Measurements from ENCODE around the gene KCNK6. TPM values are rescaled to one million over a fixed set of nuclear protein-coding genes. Genes with fewer than 3 reads are reported as not detected.

KCNK6 gene
- 0.41 TPM for total RNA-seq

DNA sequence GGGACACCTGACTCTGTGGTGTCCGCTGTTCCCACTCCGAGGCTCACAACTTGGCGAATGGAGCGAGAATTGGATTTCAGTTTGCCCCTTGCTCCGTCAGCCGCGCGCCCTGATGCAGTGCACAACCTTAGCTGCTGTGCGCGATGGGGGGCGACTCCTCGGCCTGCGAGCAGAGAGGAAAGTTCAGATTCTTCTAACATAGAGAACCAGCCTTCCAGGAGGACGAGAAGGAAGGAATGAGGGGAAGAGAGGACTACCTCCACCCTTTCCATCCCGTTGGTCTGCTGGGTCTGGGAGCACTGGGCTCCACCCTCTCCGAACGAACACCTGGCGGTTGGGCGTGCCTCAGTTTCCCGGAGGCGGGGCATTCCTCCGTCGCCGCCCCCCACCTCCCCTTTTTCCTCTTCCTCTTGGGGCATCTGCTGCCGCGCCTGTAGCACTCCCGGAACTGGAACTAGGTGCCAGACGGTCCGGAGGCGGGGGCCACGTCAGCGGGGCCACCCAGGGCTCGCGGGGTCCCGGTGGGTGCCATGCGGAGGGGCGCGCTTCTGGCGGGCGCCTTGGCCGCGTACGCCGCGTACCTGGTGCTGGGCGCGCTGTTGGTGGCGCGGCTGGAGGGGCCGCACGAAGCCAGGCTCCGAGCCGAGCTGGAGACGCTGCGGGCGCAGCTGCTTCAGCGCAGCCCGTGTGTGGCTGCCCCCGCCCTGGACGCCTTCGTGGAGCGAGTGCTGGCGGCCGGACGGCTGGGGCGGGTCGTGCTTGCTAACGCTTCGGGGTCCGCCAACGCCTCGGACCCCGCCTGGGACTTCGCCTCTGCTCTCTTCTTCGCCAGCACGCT, at the start of gene KCNK6:
TSS of gene KCNK6 (plus strand) at position 425 of the 838 bp plus-strand sequence. CDS start at position 531, 106 bp downstream.
- no peak for FAIRE-seq
- DNase-seq (ENCODE audit: low spot score in 2 of 2) = no peak

DNA sequence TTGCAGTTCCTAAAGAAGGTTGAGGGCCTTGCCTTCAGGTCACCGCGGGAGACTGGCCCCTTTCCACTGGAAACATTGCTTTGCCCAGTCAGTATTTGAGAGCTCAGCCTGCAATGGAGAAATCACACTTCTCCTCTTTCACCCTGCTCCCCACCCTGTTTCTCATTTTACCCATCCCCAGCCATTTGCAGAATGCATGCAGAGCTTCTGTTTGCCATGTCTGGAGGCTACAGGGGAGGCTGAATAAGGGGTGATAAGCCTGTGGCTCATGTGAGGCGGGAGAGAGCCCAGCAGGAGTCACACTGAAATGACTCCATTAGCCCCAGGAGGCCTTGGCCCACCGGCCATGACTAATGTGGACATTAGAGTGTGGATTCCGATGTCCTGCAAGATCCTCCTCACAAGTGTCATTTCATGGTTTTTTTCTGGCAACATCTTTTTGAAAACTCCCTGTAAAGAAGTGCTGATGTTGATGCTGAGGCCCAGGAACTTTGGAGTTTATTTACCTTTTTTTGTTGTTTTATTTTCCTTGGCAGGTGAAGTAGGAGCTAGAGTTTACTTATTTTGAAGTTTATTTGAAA, 49.0 kb upstream of the KCNK6 start:
- DNase-seq (ENCODE audit: low spot score in 2 of 2) = no peak
- no peak for FAIRE-seq

DNA sequence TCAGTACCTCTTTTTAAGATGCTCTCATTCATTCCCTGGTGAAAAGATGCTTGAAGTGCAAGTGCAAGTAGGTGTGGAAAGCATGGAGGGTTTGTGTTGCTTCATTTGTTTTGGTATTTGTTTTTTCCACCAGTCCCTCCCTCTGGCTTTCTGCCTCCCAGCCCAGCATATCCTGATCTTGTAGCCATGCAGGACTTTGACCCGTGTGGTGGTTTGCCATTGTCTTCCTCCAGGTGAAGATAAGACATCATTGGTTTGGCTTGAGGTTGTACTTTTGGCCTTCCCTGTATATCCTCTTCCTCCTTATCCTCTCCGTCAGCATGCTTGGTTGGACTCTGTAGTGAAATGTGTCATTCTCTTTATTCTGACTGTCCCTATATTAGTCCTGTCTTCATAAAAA, 46.1 kb upstream of the KCNK6 start:
- FAIRE-seq (no peak), DNase-seq (ENCODE audit: low spot score in 2 of 2) (no peak)

DNA sequence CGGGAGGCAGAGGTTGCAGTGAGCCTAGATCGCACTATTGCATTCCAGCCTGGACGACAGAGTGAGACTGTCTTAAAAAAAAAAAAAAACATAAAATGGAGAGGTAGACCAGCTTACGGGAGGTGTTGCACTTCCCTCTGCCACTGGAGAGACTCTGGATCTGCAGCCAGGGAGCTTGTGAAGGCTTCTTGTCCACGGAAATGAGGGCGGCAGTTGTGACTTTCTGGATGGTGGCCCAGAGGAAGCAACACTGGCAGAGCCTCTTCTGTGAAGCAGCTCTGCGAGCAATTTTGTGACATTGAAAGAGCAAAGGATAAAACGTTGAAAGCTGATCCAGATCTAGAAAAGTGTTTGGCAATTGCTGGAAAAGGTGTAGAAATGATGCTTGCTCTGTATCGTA, 44.9 kb upstream of the KCNK6 start:
- DNase-seq (ENCODE audit: low spot score in 2 of 2) = no peak
- no peak for FAIRE-seq

DNA sequence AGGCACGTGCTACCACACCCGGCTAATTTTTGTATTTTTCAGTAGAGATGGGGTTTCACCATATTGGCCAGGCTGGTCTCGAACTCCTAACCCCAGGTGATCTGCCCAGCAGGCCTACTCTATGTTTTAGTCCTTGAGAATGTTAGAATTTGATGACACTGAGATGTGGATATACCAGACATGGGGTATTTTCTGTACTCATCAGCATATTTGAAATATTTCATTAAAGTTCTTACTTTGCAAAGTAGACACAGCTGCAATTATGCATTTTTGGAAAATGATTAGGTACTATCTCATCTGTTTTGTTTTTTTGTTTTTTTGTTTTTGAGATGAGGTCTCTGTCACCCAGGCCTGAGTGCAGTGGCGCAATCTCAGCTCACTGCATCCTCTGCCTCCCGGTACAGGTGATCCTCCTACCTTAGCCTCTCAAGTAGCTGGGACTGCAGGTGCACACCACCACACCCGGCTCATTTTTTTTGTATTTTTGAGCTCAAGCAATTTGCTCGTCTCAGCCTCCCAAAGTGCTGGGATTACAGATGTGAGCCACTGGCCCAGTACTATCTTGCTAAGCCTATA, 42.6 kb upstream of the KCNK6 start:
- FAIRE-seq (no peak), DNase-seq (ENCODE audit: low spot score in 2 of 2) (no peak)

DNA sequence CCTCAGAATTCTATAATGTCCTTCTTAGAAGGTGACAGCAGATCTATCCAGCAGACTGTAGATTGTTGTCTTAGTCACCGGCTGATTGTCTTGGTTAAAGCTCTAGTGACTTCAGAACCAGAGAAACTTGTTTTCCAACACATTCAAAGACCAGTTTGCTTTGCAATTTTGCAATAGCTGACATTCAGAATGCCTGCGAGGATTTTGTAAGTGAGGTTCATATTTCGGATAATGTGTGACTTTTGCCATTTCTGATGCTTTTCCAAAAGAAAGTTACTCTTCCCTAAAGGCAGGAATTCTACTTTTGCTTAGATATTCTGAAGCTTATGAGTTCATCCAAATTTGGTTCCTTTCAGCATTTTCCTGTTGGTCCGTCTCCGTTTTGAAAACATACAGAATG, 42.1 kb upstream of the KCNK6 start:
- DNase-seq (ENCODE audit: low spot score in 2 of 2) = no peak
- no peak for FAIRE-seq

DNA sequence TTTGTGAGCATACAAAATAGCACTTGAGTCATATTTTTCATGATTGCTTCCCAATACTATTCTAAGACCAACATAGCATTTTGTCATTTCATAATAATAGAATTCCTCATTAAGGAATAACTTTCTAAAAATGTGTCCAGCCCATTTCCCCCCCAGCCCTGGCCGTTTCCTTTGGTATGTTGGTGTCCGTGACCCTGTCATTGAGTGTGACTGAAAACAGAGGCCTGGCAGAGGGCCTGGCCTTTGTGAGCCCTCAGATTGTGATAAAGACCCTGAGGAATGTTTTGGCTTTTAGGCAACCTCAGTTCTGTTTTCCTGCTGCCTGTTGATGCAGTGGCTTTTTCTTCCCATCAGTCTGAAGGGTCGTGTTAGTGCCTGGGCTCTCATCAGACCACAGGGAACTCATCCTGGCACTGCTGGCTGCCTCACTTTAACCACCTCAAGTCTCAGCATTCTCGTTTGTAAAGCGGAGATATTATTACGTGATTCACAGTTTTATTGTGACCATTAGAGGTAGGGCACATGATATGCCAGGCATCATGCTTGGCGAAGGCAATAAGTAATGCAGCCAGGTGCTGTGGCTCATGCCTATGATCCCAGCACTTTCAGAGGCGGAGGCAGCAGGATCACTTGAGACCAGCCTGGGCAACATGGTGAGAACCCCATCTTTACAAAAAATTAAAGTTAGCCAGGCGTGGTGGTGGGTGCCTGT, 41.5 kb upstream of the KCNK6 start:
- no peak for DNase-seq (ENCODE audit: low spot score in 2 of 2)
- FAIRE-seq = no peak

DNA sequence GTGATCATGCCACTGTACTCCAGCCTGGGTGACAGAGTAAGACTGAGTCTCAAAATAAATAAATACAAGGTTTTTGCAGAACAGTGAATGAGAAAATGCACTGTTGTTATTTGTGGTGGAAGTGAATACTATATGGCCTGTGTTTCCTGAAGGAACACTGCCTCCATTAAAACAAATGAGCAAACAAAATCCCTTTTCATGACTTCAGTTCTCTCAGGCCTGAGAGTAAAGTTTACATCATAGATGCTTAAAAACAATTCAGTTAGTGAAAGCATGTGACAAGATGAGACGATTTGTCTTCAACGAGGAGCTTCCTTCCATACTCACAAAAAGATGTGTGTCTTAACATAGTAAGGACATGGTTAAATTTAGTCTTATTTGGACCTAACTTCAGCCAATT, 40.9 kb upstream of the KCNK6 start:
- FAIRE-seq = no peak
- DNase-seq (ENCODE audit: low spot score in 2 of 2) = no peak

DNA sequence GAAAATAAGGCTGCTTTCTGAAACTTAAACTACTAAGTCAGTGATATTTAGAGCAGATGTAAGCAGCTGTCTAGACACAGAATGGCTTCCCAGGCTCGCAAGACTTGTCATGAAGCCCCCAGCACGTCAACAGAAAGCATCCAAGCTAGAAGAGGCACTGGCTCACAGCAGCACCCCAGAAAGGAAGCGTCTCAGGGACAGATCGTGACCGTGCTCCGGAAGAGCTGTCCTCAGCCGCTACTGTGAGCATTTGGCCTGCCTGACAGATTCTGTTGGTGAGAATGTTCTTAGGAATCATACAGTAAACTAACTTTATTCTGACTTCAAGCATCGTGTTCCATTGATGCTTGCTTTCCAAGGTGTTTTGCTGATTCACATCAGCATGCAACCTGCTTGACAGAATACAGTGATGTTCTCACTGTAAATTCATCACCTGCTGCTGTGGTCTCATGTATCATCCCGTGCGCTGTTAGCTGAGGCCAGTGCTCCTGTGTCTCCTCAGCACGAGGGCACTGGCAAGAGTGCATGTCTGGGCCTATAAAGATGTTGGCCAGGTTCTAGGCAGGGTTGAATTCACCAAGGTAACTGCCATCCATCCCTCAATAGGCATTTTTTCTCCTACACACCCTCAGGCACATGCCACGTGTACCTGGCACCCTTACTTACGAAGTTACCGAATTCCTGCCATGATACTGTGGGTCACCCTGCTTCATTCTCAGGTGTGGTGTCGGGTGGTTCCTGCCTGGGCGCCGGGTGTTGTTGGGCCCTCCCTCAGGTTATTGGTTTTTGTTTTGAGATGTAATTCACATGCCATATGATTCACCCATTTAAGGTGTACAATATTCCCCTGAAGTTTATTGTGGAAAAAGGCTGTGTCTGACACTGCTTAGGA, 39.4 kb upstream of the KCNK6 start:
- FAIRE-seq (no peak), DNase-seq (ENCODE audit: low spot score in 2 of 2) (no peak)

DNA sequence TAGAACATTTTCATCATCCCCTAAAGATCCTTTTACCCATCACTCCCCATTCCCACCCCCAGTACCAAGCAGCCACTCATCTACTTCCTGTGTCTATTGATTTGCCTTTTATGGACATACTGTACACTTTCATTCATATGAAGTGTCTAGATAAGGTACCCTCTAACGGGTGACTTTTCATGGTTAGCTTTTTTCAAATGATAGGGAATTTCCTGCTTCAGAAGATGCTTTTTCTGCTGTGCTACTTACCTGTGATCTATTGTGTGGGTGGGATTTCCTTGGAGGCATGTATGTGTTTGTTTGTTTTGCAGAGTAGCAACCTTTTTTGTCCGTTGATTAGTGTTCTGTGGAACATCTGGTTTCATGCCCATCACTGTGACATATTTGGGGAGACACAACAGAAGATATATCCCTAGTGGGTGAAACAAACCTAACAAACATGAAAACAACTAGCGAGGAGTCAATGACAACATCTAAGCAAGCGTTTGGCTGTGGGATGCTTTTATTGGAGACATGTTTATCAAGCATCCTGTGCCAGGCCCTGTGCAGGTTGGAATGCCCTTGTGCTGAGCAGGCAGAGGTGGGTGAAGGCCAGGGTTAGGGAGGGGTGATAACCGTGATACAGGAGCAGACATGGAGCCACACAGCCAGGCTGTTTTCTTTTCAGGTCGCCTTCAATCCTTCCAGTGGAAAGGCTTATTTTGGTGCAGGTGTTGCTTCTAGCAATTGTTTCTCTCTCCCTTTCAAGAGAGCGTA, 37.7 kb upstream of the KCNK6 start:
- FAIRE-seq = no peak
- no peak for DNase-seq (ENCODE audit: low spot score in 2 of 2)

DNA sequence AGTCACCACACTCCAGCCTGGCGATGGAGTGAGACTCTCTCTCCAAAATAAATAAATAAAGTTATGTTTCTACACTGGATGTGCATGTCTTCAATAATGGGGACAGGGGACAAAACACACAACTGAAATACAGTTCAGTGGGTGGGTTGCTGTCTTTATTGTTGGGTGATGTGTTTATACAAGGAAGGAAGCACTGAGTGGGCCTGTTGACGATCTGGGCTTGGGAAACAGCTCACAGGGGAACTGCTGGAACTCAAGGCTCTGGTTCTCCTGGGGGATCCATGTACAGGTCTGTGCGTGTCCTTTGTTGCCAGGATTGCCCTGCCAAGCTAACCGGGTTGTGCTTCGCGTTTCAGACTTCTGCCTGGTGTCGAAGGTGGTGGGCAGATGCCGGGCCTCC, 36.4 kb upstream of the KCNK6 start:
- FAIRE-seq (no peak), DNase-seq (ENCODE audit: low spot score in 2 of 2) (no peak)

DNA sequence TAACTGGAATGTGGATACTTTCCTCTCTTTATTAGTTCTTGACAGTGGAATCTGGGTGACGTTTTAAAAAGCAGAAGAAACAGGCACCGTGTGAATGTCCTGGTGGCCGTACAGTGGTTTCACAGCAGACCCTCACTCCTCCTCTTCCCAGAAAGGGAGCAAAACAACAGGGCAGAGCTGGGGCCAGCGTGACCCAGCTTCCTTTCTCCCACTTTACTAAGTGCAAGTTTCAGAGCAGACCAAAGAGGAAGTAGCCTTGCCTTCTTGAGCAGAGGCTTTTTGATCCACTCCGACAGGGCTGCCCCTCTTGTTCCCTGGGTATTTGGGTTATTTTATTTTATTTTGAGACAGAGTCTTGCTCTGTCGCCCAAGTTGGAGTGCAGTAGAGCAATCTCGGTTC, 35.2 kb upstream of the KCNK6 start:
- FAIRE-seq = no peak
- DNase-seq (ENCODE audit: low spot score in 2 of 2) = no peak

DNA sequence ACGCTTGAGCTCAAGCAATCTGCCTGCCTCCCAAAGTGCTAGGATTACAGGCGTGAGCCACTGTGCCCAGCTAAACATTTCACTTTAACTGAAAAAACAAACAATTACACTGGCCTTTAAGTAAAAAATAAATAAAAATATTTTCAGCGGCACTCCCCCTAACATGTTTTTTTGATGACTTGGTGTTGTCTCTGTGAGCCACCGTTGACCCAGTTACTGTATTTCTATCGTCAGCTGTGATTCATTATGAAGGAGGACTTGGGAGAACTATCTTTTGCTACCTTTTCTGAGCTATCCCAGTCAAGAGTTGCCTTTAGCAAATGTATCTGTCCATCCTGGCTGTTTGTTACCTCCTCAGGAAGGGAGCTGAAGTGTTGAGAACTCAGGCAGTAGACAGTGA, 34.1 kb upstream of the KCNK6 start:
- DNase-seq (ENCODE audit: low spot score in 2 of 2) = no peak

DNA sequence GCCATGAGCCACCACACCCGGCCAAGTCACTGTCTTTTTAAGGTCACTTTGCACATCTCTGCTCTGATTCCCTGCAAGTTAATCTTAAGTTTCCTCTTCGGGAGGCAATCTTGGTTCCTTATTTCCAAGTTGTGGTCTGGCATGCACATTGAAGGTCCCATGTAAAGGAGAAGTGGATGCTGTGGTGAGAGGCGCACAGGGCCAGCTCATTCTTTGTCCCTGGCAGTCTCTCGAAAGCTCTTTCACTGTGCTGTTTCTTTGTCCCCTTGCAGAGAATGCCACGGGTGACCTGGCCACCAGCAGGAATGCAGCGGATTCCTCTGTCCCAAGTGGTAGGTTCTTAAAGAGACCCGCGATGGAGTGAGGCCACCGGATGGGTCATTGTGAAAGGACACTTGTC, 32.0 kb upstream of the KCNK6 start:
- DNase-seq (ENCODE audit: low spot score in 2 of 2) (no peak), FAIRE-seq (no peak)

More for the DNA sequence above, 34.1 kb upstream of the KCNK6 start:
- FAIRE-seq = no peak

DNA sequence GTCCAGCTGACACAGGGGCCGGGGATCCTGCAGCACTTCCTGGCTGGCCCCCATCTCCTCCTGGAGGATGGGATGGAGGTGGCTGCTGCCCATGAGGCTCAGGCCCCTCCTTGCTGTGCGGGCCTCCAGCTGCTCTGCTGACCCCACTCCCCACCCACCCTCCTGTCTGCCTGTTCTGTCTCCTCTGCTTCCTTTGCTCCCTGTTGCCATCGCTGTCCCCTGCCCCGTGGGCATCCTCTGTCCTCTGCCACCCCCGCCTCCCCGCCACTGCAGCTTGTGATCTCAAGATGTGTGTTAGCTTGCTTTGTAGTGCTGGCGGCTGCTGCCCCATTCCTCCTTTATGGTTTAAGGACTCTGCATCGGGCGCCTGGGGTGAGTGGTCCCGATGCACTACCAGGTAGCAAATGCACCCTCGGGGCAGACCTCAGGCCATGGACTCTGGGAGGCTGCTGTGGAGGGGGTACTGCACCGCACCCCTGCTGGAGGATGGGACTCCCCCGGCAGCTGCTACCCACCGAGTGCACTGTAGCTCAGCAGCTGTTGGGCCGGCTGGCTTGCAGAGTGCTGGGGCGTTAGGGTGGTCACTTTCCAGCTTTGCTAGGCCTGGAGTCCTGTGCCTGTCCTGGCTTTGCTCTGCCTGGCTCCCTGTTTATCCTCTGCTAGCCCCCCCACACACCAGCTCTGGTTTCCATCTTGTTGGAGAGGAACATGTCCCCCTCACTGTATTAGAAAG, 31.4 kb upstream of the KCNK6 start:
- FAIRE-seq = no peak
- DNase-seq (ENCODE audit: low spot score in 2 of 2) = no peak

DNA sequence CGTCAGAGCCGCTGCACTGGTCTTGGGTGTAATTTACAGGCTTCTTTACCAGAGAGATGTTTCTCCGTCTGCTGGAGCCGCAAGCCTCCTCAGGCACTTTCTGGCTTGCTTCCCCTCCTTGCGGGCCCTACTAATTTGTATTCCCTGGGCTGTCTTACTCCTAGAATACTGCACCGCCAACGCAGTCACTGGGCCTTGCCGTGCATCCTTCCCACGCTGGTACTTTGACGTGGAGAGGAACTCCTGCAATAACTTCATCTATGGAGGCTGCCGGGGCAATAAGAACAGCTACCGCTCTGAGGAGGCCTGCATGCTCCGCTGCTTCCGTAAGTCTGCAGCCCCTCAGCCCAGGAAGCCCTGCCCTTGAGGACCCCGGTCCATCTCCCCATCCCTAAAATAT, 29.7 kb upstream of the KCNK6 start:
- FAIRE-seq = no peak
- no peak for DNase-seq (ENCODE audit: low spot score in 2 of 2)

DNA sequence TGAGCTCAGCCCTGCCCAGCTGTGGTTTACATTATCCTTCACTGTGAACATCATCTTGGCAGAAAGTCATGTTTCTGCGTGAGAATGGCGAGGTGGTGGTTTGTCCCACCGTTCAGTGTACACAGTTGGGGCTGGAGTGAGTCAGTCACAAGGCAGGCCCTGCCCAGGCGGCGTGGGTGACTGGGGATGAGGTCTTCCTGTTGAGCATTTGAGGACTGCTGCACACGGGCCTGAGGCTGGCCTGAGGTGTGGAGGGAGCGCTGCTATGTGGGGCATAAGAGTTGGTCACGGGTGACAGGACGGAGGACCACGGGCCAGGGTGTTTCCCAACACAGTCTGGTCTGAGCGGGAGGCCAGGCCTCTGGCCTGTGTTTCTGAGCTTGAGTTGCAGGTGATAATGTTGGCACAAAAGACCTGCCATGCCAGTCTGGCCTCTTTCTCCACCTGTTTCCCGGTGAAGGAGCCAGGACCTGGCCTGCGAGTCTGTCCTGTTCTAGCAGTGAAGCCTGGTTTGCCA, 29.0 kb upstream of the KCNK6 start:
- DNase-seq (ENCODE audit: low spot score in 2 of 2) = no peak
- no peak for FAIRE-seq

DNA sequence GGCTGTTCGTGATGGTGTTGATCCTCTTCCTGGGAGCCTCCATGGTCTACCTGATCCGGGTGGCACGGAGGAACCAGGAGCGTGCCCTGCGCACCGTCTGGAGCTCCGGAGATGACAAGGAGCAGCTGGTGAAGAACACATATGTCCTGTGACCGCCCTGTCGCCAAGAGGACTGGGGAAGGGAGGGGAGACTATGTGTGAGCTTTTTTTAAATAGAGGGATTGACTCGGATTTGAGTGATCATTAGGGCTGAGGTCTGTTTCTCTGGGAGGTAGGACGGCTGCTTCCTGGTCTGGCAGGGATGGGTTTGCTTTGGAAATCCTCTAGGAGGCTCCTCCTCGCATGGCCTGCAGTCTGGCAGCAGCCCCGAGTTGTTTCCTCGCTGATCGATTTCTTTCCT, 27.8 kb upstream of the KCNK6 start:
- no peak for DNase-seq (ENCODE audit: low spot score in 2 of 2)
- no peak for FAIRE-seq

DNA sequence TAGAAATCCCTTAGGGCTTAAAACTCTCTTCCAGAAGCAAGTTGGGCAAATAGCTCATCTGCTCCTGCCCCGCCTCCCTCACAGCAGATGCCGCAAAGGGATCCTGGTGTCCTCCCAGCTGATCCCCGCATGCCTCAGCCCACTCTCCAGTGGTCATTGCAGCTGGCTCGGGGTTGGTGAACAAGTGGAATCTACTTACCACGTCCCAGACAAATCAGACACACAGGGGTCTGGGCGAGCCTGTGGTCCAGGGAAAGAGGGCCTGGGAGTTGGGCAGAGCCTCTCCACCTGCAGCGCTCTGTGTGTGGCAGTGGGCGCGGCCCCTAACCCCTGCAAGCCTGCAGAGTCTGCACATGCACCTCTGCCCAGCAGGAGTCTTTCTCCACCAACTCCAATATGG, 26.4 kb upstream of the KCNK6 start:
- DNase-seq (ENCODE audit: low spot score in 2 of 2) (no peak), FAIRE-seq (no peak)

Measured in frontal cortex (tissue), 4 donors.